GM18870 (cell line): ENCODE results near the gene MANBA.

Experiments used
- ATAC-seq: cut with Tn5 transposase; IDR thresholded peaks from one replicate; pipeline ENCODE4 v1.9.1; 2021; ENCODE audit warnings: moderate library complexity; ENCODE audit not compliant: unreplicated experiment

MANBA gene

DNA sequence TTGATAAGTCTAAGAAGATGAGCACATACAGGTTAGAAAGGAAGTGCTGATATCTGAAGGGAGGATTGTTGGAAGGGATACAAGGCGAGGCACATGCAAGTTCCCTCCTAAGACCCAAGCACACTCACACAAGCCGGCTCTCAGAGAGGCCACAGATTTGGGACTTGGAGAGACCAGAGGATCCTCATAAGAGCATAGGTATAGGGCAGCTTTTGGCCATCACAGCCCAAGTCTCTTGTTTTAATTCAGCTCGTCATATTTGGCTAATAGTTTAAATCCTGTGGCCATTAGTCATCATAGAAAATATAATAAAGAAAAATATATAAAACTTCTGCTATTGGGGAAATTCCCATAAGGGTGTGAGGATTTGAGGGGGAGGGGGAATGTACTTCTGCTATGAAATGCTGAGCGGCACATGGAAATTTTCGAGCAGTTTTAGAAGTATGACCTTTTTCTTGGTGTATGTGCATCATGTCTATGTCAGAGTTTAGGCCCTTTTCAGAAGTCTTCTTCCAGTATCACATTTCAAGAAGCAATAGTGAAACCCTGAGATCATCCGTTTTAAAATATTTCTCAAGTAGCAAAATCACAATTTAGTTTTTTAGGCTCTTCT lies 161.9 kb downstream of the MANBA start:
- peak; percentile 41 for ATAC-seq

DNA sequence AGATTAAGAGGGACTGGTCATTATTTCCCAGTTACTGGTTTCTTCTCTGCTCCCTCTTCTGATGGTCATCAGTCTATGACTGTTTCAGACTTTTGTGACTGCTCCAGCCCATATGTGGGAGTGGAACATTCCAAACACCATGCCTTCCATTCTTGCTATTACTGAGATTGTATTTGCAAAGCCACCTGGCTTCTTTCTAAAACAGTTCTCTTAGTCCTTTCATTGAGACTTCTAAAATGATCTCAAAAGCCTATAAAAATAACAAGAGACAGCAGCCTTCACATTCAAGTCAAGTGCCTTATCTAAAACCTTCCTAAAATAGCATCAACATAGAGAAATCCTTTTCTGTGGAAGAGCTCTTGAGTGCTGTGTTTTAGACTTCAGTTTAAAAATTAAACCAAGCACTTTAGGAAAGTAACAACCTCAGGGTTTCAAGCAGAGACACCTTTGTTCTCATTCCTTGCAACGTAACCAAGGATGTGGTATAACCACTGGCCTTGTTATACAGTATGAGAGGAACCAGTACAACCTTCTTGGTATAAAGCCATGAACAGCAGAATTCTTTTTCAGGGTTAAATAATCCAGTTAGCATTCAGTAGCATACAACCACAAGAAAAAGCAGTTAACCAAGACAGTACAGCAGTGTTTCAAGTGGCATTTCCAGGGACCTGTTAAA lies 162.5 kb downstream of the MANBA start:
- peak; percentile 75 for ATAC-seq

DNA sequence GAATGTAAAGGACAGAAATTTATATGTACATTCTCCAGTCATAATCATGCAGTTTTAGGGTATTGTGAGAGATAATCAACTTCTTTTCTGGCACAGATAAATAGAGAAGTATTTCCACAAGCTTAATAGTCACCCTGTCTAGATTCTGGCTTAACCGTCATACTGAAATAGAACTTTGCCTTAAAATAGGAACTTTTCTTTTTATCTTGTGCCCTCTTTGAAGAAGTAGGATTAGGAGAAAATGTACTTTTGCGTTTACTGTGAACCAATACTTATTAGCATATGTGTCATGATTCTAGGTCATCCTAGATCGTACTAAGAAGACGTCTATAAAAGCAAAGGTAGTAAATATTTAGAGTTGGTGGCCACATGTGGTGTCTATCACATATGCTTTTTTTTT lies 164.2 kb downstream of the MANBA start:
- ATAC-seq: no peak

DNA sequence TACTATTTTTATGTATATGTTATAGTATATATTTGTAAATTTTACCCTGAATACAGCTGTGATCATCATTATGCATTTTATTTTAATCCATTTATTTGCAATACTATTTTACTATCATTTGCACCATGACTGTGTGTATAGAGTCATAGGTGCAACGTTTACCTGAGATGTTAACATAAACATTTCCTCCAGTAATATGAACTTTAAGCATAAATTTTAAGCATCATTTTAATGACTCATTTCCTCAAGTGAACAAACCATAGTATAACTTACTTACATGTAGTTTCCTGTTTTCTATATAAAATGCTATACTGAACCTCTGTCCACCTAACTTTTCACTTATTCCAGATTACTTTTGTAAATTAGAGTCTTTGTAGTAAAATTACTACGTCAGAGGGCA lies 166.8 kb downstream of the MANBA start:
- ATAC-seq: no peak

DNA sequence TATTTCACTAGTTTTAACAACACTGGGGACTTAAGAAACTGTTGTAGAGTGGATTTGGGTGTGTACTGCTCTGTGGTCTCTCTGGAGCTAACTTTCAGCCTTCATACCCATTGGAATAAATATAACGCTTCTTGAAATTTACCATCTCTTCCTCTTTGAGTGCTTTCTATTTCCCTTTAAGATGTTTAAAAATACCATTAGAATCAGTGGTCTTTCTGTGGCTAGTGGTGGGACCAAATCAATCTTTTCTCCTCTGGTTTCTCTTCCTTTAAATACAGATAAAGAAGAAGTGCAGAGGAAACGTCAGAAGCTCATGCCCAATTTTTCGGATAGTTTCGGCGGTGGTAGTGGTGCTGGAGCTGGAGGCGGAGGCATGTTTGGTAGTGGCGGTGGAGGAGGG lies 167.6 kb downstream of the MANBA start:
- no peak for ATAC-seq

DNA sequence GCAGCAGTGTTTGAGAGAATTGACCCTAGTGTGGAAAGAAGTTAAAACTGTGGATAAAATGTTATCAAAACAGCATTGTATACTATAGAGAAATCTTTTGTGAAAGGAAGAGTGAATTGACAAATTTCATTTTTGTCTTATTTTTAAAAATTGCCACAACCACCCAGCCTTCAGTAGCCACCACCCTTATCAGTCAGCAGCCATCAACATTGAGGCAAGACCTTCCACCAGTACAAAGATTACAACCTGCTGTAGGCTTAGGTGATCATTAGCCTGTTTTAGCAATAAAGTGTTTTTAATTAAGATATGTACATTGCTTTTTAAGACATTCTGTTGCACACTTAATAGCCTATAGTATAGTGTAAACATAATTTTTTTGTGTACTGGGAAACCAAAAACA lies 168.5 kb downstream of the MANBA start:
- ATAC-seq: no peak

DNA sequence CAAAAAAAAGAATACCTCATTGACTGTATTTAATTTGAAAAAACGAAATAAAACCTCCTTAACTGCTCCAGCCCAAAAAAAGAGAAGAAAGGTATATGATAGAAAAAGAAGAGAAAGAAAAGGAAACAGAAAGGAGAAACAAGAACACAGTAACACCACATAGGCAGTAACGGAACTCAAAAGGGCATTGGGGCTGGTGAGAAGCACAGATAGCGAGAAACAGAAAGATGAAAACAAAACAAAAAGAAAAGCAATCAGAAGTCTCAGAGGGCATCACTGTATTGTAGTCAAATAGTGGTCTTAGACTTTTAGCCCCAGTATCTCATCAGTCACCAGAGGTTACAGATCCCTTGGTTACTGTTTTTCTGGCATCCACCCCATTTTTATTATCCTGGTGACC lies 171.0 kb downstream of the MANBA start:
- ATAC-seq: peak; percentile 42

DNA sequence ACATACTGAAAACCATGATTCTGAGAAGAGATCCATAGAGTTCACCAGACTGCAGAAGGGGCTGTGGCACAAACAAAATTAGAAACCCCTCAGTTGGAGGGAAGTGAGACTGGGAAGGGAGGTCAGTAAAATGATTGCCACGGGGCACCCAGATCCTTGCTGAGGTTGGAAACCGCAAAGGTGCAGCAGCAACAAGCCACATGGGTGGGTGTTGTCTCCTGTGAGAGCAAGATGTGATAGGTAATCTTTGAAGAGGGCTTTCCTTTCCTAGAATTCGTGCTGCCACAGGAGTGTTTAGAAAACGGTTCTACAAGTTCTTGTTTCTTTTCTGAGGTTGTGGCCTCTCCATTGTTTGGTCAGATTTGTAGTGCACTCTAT lies 174.1 kb downstream of the MANBA start:
- peak; percentile 30 for ATAC-seq

DNA sequence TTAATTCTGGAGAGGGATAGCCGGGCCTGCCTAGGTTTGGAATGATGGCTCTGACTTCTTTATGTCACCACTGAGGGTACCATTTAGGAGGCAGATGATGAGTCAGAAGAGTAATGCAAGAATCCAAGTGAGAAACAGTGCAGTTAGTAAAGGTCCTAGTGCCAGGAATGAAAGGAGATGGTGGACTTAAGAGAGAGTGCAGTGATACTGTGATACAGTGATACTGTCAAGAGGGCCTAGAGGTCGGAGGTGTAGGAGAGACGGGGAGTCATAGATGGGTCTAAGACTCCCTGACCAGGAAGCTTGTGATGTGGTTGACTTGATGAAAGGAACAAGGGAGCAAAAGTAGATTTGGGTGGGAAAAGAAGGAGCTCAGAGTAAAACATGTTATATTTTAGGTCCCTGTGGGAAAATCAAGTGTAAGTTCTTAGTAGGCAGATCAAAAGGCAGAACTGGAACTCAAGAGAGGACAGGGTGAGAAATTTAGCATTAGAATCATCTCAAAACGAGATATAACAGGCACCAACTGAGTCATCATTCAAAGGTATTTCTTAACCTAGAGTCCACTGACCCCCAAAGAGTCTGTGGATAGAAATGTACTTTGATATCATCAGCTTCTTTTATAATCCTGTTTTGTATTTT lies 174.6 kb downstream of the MANBA start:
- ATAC-seq: peak; percentile 48

DNA sequence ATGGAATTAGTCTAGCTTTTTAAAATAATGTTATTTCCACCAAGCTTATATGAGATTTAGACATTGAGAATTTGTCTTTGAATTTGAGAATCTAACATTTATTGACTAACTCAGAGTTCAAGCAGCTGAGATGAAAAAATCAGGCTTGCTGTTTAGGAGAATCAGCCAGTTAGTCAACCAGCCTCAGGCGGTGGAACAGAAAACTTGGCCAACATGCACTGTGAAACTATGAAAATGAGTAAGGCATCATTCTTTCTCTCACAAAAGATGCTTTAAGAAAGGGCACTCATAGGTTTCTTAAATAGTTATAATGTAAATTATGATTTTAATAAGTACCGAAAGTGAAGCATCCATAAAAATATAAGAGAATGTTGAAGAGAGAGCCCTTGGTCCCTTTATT lies 175.4 kb downstream of the MANBA start:
- no peak for ATAC-seq

DNA sequence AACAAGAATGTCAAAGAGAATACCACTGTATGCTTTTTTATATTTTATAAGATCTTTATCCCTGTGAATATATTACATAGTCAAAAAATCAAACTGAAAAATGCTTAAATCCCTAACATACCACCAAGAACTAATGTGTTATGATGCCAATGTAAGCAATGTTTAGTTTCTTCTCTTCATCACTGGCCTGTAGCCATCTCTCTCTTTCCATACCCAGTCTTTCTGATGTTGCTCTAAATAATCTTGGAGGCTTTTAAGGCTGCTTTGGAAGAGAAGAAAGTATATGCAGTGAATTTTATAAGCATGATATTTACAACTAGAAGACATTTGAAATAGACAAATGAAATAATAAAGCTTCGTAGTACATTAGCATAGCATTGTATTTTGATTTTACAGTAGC lies 176.7 kb downstream of the MANBA start:
- ATAC-seq: no peak
